HL-60 (cell line): Measurements from ENCODE around the gene ARPC3.
A peak's percentile ranks its signal among the peaks of the same experiment; 100 is the strongest.
"Not testable (repeated sequence)": the region's sequence is repeated elsewhere in the genome, so short reads cannot be mapped to it uniquely, and the experiment has no call there.

Source experiments
- DNase-seq, 2 experiments: peaks; one replicate each; pipeline ENCODE4 v3.0.0-alpha.2; 2010 to 2020; ENCODE audit warnings: low read depth in 1 of 2, low spot score in 1 of 2
- H3K27ac ChIP-seq: fragments of 250-450 bp; sonication (Bioruptor Pico); replicated peaks from 2 replicates; pipeline ENCODE4 v1.5.1; 2020; ENCODE audit warnings: mild to moderate bottlenecking, moderate library complexity
- H3K27me3 ChIP-seq: fragments of 250-450 bp; sonication (Bioruptor Pico); 2 replicates; pipeline ENCODE4 v1.5.1; 2021; ENCODE audit warnings: mild to moderate bottlenecking, moderate library complexity; ENCODE audit not compliant: insufficient read depth, poor library complexity, severe bottlenecking
- H3K4me3 ChIP-seq: replicated peaks from 2 replicates; pipeline ENCODE4 v1.5.1; 2011; ENCODE audit warnings: mild to moderate bottlenecking, control low read depth, low read length; ENCODE audit not compliant: insufficient read depth
- GABPA ChIP-seq: IDR thresholded peaks from 2 replicates; pipeline ENCODE4 v1.6.1; 2012; ENCODE audit warnings: low read depth
- POLR2AphosphoS5 ChIP-seq: IDR thresholded peaks from 2 replicates; pipeline ENCODE4 v1.6.1; 2012; ENCODE audit warnings: low read depth
- SPI1 ChIP-seq: IDR thresholded peaks from 2 replicates; pipeline ENCODE4 v1.6.1; 2012; ENCODE audit warnings: low read depth, mild to moderate bottlenecking, borderline replicate concordance
- TF ChIP-seq, protein P1 (sequence below): IDR thresholded peaks from one replicate; pipeline ENCODE4 v1.5.1; 2011; ENCODE audit warnings: low read length, control low read depth, inconsistent platforms; ENCODE audit not compliant: insufficient read depth
- TF ChIP-seq, protein P2 (sequence below): IDR thresholded peaks from 2 replicates; pipeline ENCODE4 v1.6.1; 2012; ENCODE audit warnings: low read depth; ENCODE audit not compliant: insufficient replicate concordance

ARPC3 gene

DNA sequence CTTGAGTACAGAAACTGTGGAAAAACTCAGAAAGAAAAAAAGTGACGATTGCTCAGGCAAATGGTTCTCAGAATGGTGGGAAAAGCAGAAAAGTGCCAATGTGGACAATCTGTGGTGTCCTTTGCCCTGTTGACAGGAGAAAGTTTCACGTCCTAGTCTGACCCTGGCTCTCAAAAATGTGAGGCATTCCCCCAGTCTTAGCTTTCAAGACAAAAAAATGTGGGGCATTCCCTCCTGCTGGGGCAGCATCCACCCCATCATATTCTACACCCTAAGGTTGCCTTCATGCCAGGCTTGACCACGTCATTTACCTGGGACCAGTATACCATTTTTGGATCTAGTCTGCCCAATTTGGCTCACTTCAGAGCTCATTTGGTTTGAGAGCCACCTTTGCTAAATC, 25.9 kb downstream of the ARPC3 start:
- Histone ChIP-seq H3K4me3 (no peak overlapping the region), H3K27ac (no peak overlapping the region), H3K27me3 (no peaks in the 10 kb centered on the region)
- TF ChIP-seq POLR2AphosphoS5 (no peak), SPI1 (no peak), GABPA (no peak)
- TF ChIP-seq, protein P1, sequence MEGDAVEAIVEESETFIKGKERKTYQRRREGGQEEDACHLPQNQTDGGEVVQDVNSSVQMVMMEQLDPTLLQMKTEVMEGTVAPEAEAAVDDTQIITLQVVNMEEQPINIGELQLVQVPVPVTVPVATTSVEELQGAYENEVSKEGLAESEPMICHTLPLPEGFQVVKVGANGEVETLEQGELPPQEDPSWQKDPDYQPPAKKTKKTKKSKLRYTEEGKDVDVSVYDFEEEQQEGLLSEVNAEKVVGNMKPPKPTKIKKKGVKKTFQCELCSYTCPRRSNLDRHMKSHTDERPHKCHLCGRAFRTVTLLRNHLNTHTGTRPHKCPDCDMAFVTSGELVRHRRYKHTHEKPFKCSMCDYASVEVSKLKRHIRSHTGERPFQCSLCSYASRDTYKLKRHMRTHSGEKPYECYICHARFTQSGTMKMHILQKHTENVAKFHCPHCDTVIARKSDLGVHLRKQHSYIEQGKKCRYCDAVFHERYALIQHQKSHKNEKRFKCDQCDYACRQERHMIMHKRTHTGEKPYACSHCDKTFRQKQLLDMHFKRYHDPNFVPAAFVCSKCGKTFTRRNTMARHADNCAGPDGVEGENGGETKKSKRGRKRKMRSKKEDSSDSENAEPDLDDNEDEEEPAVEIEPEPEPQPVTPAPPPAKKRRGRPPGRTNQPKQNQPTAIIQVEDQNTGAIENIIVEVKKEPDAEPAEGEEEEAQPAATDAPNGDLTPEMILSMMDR, result no peak
- TF ChIP-seq, protein P2, sequence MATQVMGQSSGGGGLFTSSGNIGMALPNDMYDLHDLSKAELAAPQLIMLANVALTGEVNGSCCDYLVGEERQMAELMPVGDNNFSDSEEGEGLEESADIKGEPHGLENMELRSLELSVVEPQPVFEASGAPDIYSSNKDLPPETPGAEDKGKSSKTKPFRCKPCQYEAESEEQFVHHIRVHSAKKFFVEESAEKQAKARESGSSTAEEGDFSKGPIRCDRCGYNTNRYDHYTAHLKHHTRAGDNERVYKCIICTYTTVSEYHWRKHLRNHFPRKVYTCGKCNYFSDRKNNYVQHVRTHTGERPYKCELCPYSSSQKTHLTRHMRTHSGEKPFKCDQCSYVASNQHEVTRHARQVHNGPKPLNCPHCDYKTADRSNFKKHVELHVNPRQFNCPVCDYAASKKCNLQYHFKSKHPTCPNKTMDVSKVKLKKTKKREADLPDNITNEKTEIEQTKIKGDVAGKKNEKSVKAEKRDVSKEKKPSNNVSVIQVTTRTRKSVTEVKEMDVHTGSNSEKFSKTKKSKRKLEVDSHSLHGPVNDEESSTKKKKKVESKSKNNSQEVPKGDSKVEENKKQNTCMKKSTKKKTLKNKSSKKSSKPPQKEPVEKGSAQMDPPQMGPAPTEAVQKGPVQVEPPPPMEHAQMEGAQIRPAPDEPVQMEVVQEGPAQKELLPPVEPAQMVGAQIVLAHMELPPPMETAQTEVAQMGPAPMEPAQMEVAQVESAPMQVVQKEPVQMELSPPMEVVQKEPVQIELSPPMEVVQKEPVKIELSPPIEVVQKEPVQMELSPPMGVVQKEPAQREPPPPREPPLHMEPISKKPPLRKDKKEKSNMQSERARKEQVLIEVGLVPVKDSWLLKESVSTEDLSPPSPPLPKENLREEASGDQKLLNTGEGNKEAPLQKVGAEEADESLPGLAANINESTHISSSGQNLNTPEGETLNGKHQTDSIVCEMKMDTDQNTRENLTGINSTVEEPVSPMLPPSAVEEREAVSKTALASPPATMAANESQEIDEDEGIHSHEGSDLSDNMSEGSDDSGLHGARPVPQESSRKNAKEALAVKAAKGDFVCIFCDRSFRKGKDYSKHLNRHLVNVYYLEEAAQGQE, result no peak
- DNase-seq, result no peak

DNA sequence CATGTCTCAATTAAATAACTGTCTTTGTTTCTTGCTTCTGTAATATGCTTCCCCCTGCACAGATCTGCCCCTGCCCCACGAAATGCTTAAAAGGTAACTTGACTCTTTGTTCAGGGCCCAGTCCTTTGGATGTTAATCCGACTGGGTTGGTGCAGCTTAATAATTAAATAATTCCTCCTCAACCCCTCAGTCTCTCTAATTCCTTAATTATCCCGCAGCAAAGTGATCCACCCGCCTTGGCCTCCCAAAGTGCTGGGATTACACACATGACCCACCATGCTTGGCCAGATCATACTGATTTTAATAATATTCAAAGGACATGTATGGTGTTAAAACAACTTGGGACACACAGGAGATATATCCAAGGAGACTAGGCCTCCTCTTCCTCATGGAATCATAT, 28.4 kb downstream of the ARPC3 start:
- no peak for DNase-seq
- Histone ChIP-seq H3K27me3 (no peaks in the 10 kb centered on the region), H3K4me3 (no peak overlapping the region), H3K27ac (no peak overlapping the region)
- TF ChIP-seq SPI1, result no peak

GRCh38 chr12:110421159-110421661, 28.9 kb downstream of the ARPC3 start:
- TF ChIP-seq POLR2AphosphoS5 (no peak), GABPA (no peak), SPI1 (no peak)
- TF ChIP-seq, protein P1, result no peak
- TF ChIP-seq, protein P2, result no peak
- no peaks in the 10 kb centered on the region for H3K27me3 ChIP-seq

DNA sequence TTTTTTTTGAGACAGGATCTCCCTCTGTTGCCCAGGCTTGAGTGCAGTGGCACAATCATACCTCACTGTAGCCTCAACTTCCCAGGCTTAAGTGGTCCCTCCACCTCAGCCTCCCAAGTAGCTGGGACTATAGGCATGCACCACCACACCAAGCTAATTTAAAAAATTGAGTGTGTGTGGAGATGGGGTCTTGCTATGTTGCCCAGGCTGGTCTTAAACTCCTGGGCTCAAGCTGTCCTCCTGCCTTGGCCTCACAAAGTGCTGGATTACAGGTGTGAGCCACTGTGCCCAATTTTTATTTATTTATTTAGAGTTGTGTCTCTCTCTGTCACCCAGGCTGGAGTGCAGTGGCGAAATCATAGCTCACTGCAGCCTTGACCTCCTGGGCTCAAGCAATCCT, 29.5 kb downstream of the ARPC3 start:
- H3K27me3 ChIP-seq, H3K4me3 ChIP-seq, H3K27ac ChIP-seq, DNase-seq: not testable (repeated sequence)

More at GRCh38 chr12:110421159-110421661, 28.9 kb downstream of the ARPC3 start:
- Histone ChIP-seq H3K4me3 (no peak overlapping the region), H3K27ac (no peak overlapping the region)
- no peak for DNase-seq

- not testable (repeated sequence) for H3K27ac ChIP-seq, H3K27me3 ChIP-seq, H3K4me3 ChIP-seq
- DNase-seq, result peak in 1 of 2 experiments; percentile 58
These were observed 33.0 kb downstream of the ARPC3 start for GRCh38 chr12:110417113-110417512.

DNA sequence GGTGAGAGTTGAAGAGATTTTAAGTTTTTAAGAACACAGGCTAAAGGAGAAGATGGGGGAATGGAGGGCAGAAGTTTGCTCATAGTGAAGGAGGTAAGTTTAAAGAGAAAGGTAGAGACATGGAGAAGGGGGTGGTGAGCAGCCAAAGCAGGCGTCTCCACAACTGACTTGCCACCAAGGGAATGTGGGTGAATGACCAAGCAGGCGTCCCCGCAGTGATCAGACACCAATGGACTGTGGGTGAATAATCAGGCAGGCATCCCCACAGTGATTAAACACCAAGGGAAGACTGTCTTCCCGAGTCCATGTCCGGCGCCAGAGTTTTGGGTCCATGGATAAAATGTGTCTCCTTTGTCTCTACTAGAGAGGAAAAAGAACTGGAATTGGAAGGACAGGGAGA, 40.1 kb downstream of the ARPC3 start:
- not testable (repeated sequence) for H3K27ac ChIP-seq, H3K27me3 ChIP-seq, DNase-seq, H3K4me3 ChIP-seq

- not testable (repeated sequence) for H3K27me3 ChIP-seq, H3K27ac ChIP-seq, H3K4me3 ChIP-seq, DNase-seq
These were observed 44.9 kb downstream of the ARPC3 start for GRCh38 chr12:110405126-110405662.
